K562 (cell line): ENCODE data around the gene RPS8. TPM values are rescaled to one million over a fixed set of nuclear protein-coding genes. Genes with fewer than 3 reads are reported as not detected.

ENCODE experiments used
- BRF1 ChIP-seq: IDR thresholded peaks from 3 replicates; pipeline ENCODE4 v1.6.1; 2011; ENCODE audit warnings: borderline replicate concordance, mild to moderate bottlenecking; ENCODE audit not compliant: insufficient read length; ENCODE audit errors: extremely low read depth
- CC2D1A ChIP-seq: fragments of 450-650 bp; IDR thresholded peaks from 2 replicates; pipeline ENCODE4 v1.6.1; 2017; ENCODE audit warnings: mild to moderate bottlenecking
- EZH2 ChIP-seq: IDR thresholded peaks from 2 replicates; pipeline ENCODE4 v1.6.1; 2012; ENCODE audit warnings: low read depth, mild to moderate bottlenecking, inconsistent platforms, low read length, borderline replicate concordance
- FOS ChIP-seq: IDR thresholded peaks from 3 replicates; pipeline ENCODE4 v1.6.1; 2011; ENCODE audit not compliant: insufficient read length; ENCODE audit errors: extremely low read depth
- GABPB2 ChIP-seq: fragments of 250-450 bp; sonication (Bioruptor Pico); conservative IDR thresholded peaks from 2 replicates; pipeline ENCODE4 v1.5.1; 2021; ENCODE audit warnings: mild to moderate bottlenecking
- HDAC2 ChIP-seq: fragments of 450-650 bp; IDR thresholded peaks from 2 replicates; pipeline ENCODE4 v1.6.1; 2016; ENCODE audit warnings: mild to moderate bottlenecking
- HLTF ChIP-seq: fragments of 450-650 bp; IDR thresholded peaks from 2 replicates; pipeline ENCODE4 v1.6.1; 2016
- KAT7 ChIP-seq: sonication (generic); formaldehyde crosslinking; IDR thresholded peaks from 2 replicates; pipeline ENCODE4 v1.8.0; 2022; ENCODE audit warnings: missing genetic modification reagents, mild to moderate bottlenecking, borderline replicate concordance
- KAT8 ChIP-seq: fragments of 450-650 bp; IDR thresholded peaks from 2 replicates; pipeline ENCODE4 v1.6.1; 2016; ENCODE audit warnings: low read depth, mild to moderate bottlenecking
- KLF1 ChIP-seq: fragments of 450-650 bp; IDR thresholded peaks from 2 replicates; pipeline ENCODE4 v1.6.1; 2016; ENCODE audit warnings: missing genetic modification characterization, missing compliant biosample characterization
- MEIS2 ChIP-seq: fragments of 450-650 bp; IDR thresholded peaks from 2 replicates; pipeline ENCODE4 v1.6.1; 2014; ENCODE audit warnings: mild to moderate bottlenecking; ENCODE audit not compliant: partially characterized antibody
- MIER1 ChIP-seq: fragments of 450-650 bp; IDR thresholded peaks from 2 replicates; pipeline ENCODE4 v1.6.1; 2016; ENCODE audit warnings: antibody characterized with exemption, mild to moderate bottlenecking, low read depth
- MTF1 ChIP-seq: fragments of 250-450 bp; sonication (Bioruptor Pico); IDR thresholded peaks from 2 replicates; pipeline ENCODE4 v1.9.0; 2021; ENCODE audit warnings: moderate library complexity, mild to moderate bottlenecking, inconsistent platforms, borderline replicate concordance
- POLR2AphosphoS5 ChIP-seq: IDR thresholded peaks from 2 replicates; pipeline ENCODE4 v1.6.1; 2011; ENCODE audit warnings: mild to moderate bottlenecking, low read depth, low read length, moderate library complexity; ENCODE audit not compliant: control insufficient read depth, insufficient read depth
- PTTG1 ChIP-seq: fragments of 450-650 bp; IDR thresholded peaks from 2 replicates; pipeline ENCODE4 v1.6.1; 2016; ENCODE audit warnings: low read depth, mild to moderate bottlenecking, missing genetic modification characterization, missing compliant biosample characterization
- RNF2 ChIP-seq: sonication (generic); IDR thresholded peaks from 2 replicates; pipeline ENCODE4 v1.6.1; 2016
- SMARCA5 ChIP-seq: fragments of 450-650 bp; IDR thresholded peaks from 2 replicates; pipeline ENCODE4 v1.6.1; 2016
- TFAM ChIP-seq: fragments of 250-450 bp; sonication (Bioruptor Pico); conservative IDR thresholded peaks from 2 replicates; pipeline ENCODE4 v1.5.0; 2021; ENCODE audit warnings: mild to moderate bottlenecking, moderate library complexity
- U2AF2 ChIP-seq: fragments of 200-400 bp; formaldehyde crosslinking; optimal IDR thresholded peaks from 2 replicates; pipeline ENCODE3; 2017; ENCODE audit warnings: low read depth, mild to moderate bottlenecking, low read length
- ZNF197 ChIP-seq: fragments of 200-800 bp; sonication (Bioruptor generic); IDR thresholded peaks from 2 replicates; pipeline ENCODE4 v1.6.1; 2016; ENCODE audit warnings: low read depth, missing genetic modification characterization, missing compliant biosample characterization
- polyA plus RNA-seq, 8 experiments: library from polyadenylated mRNA; depleted of rRNA in 4 of 8; stranded (reverse) in 5 of 8; unstranded in 3 of 8; fragments of >200 nt; fragmentation: Nextera tagmentation in 2 of 8; fragmentation: Illumina TruSeq in 1 of 8; extraction: Ambion mirVana in 2 of 8; extraction: Trizol in 1 of 8; gene quantifications; 2 replicates each; pipeline versions ENCODE4 v1.2.1 to v1.2.3, GENCODE V29; 2011 to 2014; ENCODE audit warnings: inconsistent platforms in 1 of 8, missing spikeins in 1 of 8
- total RNA-seq, 7 experiments: library from RNA; depleted of rRNA in 6 of 7; stranded (reverse); fragments of >200 nt in 6 of 7; fragmentation: Illumina TruSeq in 2 of 7; extraction: Trizol in 2 of 7; gene quantifications; 2 replicates each; pipeline versions ENCODE4 v1.2.1 to v1.2.3, GENCODE V29; 2011 to 2021; ENCODE audit warnings: low replicate concordance in 1 of 7
- TF ChIP-seq, protein P1 (sequence below): fragments of 450-650 bp; formaldehyde crosslinking; IDR thresholded peaks from 2 replicates; pipeline ENCODE4 v1.4.0; 2020; ENCODE audit warnings: mild to moderate bottlenecking
- TF ChIP-seq, protein P2 (sequence below), 2 experiments: IDR thresholded peaks in 1 of 2; conservative IDR thresholded peaks in 1 of 2; 2 replicates each; pipeline ENCODE4 v1.6.1; 2016; ENCODE audit warnings: low read depth in 2 of 2, mild to moderate bottlenecking in 1 of 2, missing compliant biosample characterization in 1 of 2, missing genetic modification characterization in 1 of 2, moderate library complexity in 1 of 2
- TF ChIP-seq, protein P3 (sequence below): sonication (generic); IDR thresholded peaks from 2 replicates; pipeline ENCODE4 v1.6.1; 2016

The RPS8 gene
- total and polyA plus RNA-seq, 9 of the 15 experiments (the other 6 are each of a cell fraction or from before 2014, with no cell fraction given): 2,431 to 4,168 (median 3,109) TPM

DNA sequence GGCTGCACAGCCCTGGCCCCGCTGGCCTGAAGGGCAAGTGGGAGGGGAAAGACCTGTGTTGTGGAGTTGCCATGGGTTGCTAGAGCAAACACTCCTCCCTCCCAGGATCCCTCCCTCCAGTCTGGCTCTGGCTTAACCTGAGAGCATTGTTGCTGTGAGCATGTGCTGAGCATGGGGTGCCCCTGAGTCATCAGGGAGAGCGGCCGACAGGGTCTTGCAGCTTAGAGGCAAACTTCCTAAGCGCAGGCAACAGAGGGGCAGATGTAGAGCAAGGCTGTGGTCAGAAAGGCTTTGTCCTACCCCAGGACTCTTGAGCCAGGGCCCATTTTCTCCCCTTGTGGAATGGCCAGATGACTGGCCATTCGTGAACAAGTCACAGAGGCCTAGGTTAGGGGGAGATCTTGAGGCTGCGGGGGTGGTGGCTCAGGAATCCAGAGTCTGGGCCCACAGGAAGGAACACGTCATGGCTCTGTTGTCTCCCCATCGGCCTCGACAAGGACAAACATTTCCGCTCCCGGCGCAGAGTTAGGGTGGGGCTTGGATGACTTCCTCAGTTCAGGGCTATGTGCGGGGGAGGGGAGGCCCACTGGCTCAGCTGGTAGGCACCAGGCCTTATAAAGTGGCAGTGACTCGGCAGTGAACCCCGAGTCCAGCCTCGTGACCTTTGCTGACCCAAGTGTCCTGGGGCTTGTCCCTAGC is 32.2 kb downstream of the RPS8 start (continued):
- TF ChIP-seq, protein P1, sequence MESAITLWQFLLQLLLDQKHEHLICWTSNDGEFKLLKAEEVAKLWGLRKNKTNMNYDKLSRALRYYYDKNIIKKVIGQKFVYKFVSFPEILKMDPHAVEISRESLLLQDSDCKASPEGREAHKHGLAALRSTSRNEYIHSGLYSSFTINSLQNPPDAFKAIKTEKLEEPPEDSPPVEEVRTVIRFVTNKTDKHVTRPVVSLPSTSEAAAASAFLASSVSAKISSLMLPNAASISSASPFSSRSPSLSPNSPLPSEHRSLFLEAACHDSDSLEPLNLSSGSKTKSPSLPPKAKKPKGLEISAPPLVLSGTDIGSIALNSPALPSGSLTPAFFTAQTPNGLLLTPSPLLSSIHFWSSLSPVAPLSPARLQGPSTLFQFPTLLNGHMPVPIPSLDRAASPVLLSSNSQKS (CRISPR knock-in tag): peak; percentile 18; the same call in 1 of the 2 replicates
- TF ChIP-seq EZH2 (no peak), HDAC2 (peak; percentile 84), ZNF197 (CRISPR knock-in tag) (peak; percentile 95), FOS (no peak), POLR2AphosphoS5 (peak; percentile 62), KAT7 (peak; percentile 92), MIER1 (0 out of 2 replicates have a peak, but pooled peaks have one; percentile 6), CC2D1A (0 out of 2 replicates have a peak, but pooled peaks have one; percentile 33), U2AF2 (no peak), SMARCA5 (peak; percentile 30; the same call in 1 of the 2 replicates), MEIS2 (peak; percentile 46), TFAM (CRISPR knock-in tag) (no peak), MTF1 (CRISPR knock-in tag) (no peak), BRF1 (no peak), KAT8 (no peak), RNF2 (peak; percentile 93), HLTF (0 out of 2 replicates have a peak, but pooled peaks have one; percentile 47), KLF1 (tag) (peak; percentile 81), PTTG1 (peak; percentile 71), GABPB2 (CRISPR knock-in tag) (no peak)
- TF ChIP-seq, protein P2, sequence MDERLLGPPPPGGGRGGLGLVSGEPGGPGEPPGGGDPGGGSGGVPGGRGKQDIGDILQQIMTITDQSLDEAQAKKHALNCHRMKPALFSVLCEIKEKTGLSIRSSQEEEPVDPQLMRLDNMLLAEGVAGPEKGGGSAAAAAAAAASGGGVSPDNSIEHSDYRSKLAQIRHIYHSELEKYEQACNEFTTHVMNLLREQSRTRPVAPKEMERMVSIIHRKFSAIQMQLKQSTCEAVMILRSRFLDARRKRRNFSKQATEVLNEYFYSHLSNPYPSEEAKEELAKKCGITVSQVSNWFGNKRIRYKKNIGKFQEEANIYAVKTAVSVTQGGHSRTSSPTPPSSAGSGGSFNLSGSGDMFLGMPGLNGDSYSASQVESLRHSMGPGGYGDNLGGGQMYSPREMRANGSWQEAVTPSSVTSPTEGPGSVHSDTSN (CRISPR knock-in tag; IDR thresholded peaks at IDR 0.05; ENCODE audit: low read depth): no peak
- TF ChIP-seq, protein P2 (tag; conservative IDR thresholded peaks at IDR 0.05; ENCODE audit: low read depth): no peak; the same call in 1 of the 2 replicates
- TF ChIP-seq, protein P3, sequence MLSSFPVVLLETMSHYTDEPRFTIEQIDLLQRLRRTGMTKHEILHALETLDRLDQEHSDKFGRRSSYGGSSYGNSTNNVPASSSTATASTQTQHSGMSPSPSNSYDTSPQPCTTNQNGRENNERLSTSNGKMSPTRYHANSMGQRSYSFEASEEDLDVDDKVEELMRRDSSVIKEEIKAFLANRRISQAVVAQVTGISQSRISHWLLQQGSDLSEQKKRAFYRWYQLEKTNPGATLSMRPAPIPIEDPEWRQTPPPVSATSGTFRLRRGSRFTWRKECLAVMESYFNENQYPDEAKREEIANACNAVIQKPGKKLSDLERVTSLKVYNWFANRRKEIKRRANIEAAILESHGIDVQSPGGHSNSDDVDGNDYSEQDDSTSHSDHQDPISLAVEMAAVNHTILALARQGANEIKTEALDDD: peak; percentile 84; the same call in 1 of the 2 replicates
